GM21619 (cell line): ENCODE measurements around the gene PNMA5.

Experiments used
- ATAC-seq: cut with Tn5 transposase; IDR thresholded peaks from one replicate; pipeline ENCODE4 v1.9.1; 2021; ENCODE audit not compliant: unreplicated experiment

Gene PNMA5

GRCh38 chrX:152958524-152959465 lies 35.1 kb downstream of the PNMA5 start:
- peak; percentile 97 for ATAC-seq

- no peak for ATAC-seq
Measured at GRCh38 chrX:152958047-152958446, 35.9 kb downstream of the PNMA5 start.

DNA sequence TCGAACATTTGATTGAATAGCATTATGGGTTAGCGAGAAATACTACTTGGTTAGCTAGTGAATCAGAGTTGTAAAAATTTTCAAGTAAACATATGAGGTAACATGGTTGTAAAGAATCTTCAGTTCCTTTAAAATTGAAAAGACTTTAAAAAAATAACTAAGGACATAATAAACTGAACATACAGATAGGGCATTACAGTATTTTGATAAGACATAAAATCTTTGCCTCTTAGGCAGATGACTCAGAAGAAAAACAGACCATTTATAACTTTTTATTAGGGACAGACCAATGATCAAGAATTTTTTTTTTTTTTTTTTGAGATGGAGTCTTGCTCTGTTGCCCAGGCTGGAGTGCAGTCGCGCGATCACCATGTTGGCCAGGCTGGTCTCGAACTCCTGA lies 43.1 kb downstream of the PNMA5 start:
- no peak for ATAC-seq

DNA sequence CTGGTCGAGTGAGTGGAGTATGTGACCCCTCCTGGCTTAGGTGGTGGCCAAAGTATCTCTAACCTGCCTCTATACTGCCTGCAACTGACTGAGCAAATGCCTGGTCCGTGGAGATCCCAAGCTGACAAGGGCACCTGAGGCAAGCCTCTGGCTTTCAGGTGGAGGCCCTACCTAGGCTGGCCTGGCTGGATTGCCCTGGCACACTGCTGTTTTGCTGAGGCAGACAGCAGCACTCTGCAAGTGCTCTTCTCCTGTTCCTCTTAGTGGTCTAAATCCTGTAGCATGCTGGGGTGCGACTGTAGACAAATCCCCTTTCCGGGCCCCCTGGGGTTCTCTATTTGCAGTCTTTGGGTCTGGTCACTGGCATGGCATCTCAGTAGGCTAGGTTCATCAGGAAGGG lies 44.8 kb downstream of the PNMA5 start:
- no peak for ATAC-seq

DNA sequence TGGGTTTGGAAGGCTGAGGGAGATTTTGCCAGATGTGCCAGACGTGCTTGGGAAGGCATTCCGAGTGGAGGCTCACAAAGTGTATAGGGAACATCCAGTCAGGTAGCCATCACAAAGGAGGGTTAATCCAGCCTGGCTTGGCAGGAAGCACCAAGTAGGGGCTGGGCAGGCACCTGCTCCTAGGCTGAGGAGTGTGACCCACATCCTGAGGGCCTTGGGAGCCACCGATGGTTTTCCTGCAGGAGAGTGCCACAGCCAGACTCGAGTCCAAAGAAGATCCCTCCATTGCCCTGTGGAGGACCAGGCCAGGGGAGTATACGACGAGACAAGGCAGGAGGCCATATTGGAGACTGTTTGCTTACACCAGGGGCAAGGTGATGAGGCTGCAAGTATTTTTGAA lies 47.2 kb downstream of the PNMA5 start:
- ATAC-seq = no peak

DNA sequence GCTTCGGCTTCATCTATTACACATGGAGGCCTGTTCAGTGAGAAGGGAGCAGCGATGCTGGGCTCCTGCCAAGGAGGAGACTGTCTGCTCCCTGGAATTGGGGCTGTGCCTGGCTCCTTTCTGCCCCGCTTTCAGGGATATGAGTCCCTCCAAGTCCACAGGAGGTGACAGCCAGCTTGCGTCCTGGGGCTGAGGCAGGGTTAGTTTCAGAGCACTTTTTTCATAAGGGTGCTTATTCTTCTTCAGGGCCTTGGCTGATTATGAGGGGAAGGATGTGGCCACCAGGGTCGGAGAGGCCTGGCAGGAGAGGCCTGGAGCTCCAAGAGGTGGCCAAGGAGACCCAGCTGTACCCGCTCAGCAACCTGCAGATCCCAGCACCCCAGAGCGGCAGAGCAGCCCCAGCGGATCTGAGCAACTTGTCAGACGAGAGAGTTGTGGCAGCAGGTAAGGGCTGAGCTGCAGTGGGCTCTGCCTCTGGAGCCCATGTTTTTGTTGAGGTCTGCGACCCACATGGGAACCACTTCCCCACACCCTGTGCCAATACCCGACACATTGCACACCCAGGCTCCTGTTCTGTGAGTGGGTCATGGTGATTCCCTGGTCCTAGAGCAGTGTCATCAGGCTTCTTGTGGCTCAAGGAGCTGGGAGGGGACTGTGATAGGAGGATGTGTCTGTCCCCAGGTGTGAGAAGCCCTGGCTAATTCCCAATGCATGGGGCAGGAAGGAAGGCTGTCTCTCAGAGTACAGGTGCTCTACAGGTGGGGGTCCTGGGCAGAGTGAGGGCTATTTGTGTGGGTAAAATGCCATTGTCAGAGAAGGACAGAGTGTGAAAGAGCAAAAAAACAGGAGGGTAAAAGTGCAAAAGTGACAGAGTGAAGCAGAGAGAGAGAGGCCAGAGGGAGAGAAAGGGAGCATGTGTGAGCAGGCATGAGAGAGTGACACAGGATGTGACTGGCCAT lies 48.6 kb downstream of the PNMA5 start:
- no peak for ATAC-seq

DNA sequence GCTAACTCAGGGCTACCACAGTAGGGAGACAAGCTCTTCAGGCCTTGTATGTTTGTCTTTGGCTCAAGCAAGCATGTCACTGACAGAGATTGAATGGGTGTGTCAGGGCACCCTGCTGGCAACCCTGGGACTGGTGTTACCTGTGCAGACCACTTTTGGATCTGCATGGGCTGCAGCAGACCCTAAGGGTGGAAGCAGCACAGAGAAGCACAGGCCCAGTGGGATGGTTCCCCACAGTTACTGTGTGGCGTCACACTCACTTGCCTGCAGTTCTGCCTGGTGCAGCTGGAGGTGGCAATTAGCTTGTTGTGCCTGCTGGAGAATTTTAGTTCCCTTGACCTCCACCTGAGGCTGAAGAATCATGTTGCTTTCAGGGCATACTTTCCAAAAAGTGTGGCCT lies 50.1 kb downstream of the PNMA5 start:
- ATAC-seq = no peak

DNA sequence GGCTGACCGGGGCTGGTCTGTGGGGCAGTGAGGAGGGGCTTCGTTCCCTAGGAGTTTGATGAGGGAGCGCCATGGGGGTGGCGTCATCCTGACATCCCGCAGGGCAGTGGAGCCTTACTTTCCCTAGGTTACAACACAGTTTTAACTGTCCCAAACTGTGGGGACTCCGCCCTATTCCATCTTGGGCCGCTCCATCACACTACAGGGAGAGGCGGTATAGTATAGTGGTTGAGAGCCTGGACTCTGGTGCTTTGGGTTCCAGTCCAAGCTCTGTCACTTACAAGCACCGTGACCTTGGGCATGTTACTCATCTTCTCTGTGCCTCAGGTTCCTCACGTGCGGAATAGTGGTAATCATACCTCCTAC lies 51.9 kb downstream of the PNMA5 start:
- no peak for ATAC-seq

GRCh38 chrX:152941328-152942076 lies 52.4 kb downstream of the PNMA5 start:
- ATAC-seq = peak; percentile 95
